Gastrocnemius medialis (tissue), 4 donors: ENCODE measurements around the gene CMKLR1.

Source experiments
- POLR2A ChIP-seq, 2 donors: fragments of 450-650 bp; IDR thresholded peaks; one replicate each; pipeline ENCODE4 v1.6.1; 2017; ENCODE audit warnings: antibody characterized with exemption in 2 of 2, mild to moderate bottlenecking in 2 of 2, moderate library complexity in 2 of 2
- TF ChIP-seq, protein P1 (sequence below), 5 experiments: fragments of 450-650 bp in 3 of 5; fragments of 200-600 bp in 2 of 5; sonication (generic) in 2 of 5; IDR thresholded peaks in 4 of 5; conservative IDR thresholded peaks in 1 of 5; 1 replicate in 4 of 5; 2 replicates in 1 of 5; pipeline ENCODE4 v1.5.1; 2016 to 2019; ENCODE audit warnings: antibody characterized with exemption in 5 of 5, mild to moderate bottlenecking in 3 of 5, moderate library complexity in 3 of 5

DNA sequence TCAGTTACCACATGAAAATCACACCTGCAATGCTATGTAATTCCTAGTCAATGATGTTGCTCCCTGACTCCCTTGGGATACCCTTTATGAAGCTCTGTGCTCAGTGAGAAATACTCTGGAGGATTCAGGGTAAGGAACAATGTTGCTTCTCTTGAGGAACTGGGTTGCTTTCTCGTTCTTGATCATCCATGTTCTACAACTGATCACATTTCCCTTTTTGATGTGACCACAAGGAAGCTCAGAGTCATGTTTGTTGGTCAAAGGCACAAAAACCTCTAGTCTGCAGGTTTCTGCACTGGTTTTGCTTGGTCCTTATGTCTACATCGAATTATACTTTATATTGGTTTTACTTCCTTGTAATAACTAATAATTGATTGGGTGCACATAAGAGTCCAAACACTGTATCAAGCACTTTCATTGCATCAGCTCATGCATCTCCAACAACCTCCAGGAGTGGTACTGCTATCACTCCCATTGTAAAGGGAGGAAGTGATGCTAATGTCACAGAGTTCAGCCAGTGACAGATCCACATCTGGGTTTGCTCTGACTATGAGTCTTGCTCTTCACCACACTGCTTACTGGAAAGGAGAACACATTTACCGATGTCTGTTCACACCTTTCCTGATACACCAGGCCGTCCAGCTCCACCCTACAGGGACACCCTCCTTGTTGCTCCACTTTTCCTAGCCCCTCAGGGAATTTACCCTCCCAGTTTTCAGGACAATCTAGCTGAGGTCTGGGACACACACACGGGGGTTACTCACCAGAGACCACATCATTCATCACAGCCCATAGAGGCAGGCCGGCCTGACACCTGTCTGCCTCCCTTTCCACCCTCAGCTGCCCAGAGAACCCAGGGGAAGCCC is 41.0 kb downstream of the CMKLR1 start:
- TF ChIP-seq, protein P1, sequence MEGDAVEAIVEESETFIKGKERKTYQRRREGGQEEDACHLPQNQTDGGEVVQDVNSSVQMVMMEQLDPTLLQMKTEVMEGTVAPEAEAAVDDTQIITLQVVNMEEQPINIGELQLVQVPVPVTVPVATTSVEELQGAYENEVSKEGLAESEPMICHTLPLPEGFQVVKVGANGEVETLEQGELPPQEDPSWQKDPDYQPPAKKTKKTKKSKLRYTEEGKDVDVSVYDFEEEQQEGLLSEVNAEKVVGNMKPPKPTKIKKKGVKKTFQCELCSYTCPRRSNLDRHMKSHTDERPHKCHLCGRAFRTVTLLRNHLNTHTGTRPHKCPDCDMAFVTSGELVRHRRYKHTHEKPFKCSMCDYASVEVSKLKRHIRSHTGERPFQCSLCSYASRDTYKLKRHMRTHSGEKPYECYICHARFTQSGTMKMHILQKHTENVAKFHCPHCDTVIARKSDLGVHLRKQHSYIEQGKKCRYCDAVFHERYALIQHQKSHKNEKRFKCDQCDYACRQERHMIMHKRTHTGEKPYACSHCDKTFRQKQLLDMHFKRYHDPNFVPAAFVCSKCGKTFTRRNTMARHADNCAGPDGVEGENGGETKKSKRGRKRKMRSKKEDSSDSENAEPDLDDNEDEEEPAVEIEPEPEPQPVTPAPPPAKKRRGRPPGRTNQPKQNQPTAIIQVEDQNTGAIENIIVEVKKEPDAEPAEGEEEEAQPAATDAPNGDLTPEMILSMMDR (IDR thresholded peaks at IDR 0.05 in 4 of 5, conservative IDR thresholded peaks at IDR 0.05 in 1 of 5), result no peak
- no peak for TF ChIP-seq POLR2A (IDR thresholded peaks at IDR 0.05)
